HepG2 (cell line): ENCODE data around the gene ZG16. TPM values are rescaled to one million over a fixed set of nuclear protein-coding genes. Genes with fewer than 3 reads are reported as not detected.

Source experiments
- DBP ChIP-seq: sonication (generic); formaldehyde crosslinking; IDR thresholded peaks from 2 replicates; pipeline ENCODE4 v1.4.0; 2020; ENCODE audit warnings: missing genetic modification reagents; ENCODE audit errors: not compliant biosample characterization
- DNMT1 ChIP-seq: sonication (generic); formaldehyde crosslinking; IDR thresholded peaks from 2 replicates; pipeline ENCODE4 v1.5.1; 2020; ENCODE audit warnings: mild to moderate bottlenecking, missing genetic modification reagents
- HMGXB4 ChIP-seq, 2 experiments: sonication (generic) in 1 of 2; formaldehyde crosslinking in 1 of 2; IDR thresholded peaks; 2 replicates each; pipeline versions ENCODE4 v1.4.0 to v1.6.1; 2018 to 2020; ENCODE audit warnings: missing genetic modification reagents in 2 of 2, borderline replicate concordance in 1 of 2, low read depth in 1 of 2, mild to moderate bottlenecking in 1 of 2, missing biosample characterization in 1 of 2
- KDM5B ChIP-seq: sonication (generic); formaldehyde crosslinking; IDR thresholded peaks from 2 replicates; pipeline ENCODE4 v1.4.0; 2020; ENCODE audit warnings: missing genetic modification reagents, mild to moderate bottlenecking, borderline replicate concordance
- NFATC3 ChIP-seq: sonication (generic); formaldehyde crosslinking; IDR thresholded peaks from 2 replicates; pipeline ENCODE4 v1.5.1; 2020; ENCODE audit warnings: mild to moderate bottlenecking, missing genetic modification reagents
- NFE2L1 ChIP-seq: sonication (generic); formaldehyde crosslinking; IDR thresholded peaks from 2 replicates; pipeline ENCODE4 v1.4.0; 2020; ENCODE audit warnings: missing genetic modification reagents, mild to moderate bottlenecking, borderline replicate concordance
- NFYC ChIP-seq: IDR thresholded peaks from 2 replicates; pipeline ENCODE4 v1.6.1; 2016; ENCODE audit warnings: missing genetic modification reagents, missing compliant biosample characterization
- NR0B2 ChIP-seq: sonication (generic); formaldehyde crosslinking; IDR thresholded peaks from 2 replicates; pipeline ENCODE4 v1.4.0; 2020; ENCODE audit warnings: mild to moderate bottlenecking, missing genetic modification reagents
- SALL2 ChIP-seq: sonication (generic); formaldehyde crosslinking; IDR thresholded peaks from 2 replicates; pipeline ENCODE4 v1.8.1; 2023; ENCODE audit warnings: mild to moderate bottlenecking, missing genetic modification reagents, inconsistent platforms
- SAP130 ChIP-seq: IDR thresholded peaks from 2 replicates; pipeline ENCODE4 v1.6.1; 2016; ENCODE audit warnings: low read depth
- SSRP1 ChIP-seq: IDR thresholded peaks from 2 replicates; pipeline ENCODE4 v1.6.1; 2016; ENCODE audit warnings: control low read depth
- TFE3 ChIP-seq: IDR thresholded peaks from 2 replicates; pipeline ENCODE4 v1.6.1; 2016
- ZBTB49 ChIP-seq: sonication (generic); formaldehyde crosslinking; IDR thresholded peaks from 2 replicates; pipeline ENCODE4 v1.4.0; 2020; ENCODE audit warnings: missing genetic modification reagents, borderline replicate concordance
- ZNF274 ChIP-seq: sonication (generic); formaldehyde crosslinking; IDR thresholded peaks from 2 replicates; pipeline ENCODE4 v1.5.1; 2020; ENCODE audit warnings: mild to moderate bottlenecking, missing genetic modification reagents
- ZNF331 ChIP-seq: sonication (generic); formaldehyde crosslinking; IDR thresholded peaks from 2 replicates; pipeline ENCODE4 v1.4.0; 2020; ENCODE audit warnings: missing genetic modification reagents
- ZNF547 ChIP-seq: sonication (generic); formaldehyde crosslinking; IDR thresholded peaks from 2 replicates; pipeline ENCODE4 v1.5.1; 2020; ENCODE audit warnings: mild to moderate bottlenecking, missing genetic modification reagents
- ZNF563 ChIP-seq: sonication (generic); formaldehyde crosslinking; IDR thresholded peaks from 2 replicates; pipeline ENCODE4 v1.8.0; 2022; ENCODE audit warnings: mild to moderate bottlenecking, moderate library complexity, missing genetic modification reagents
- ZNF598 ChIP-seq: sonication (generic); formaldehyde crosslinking; IDR thresholded peaks from 2 replicates; pipeline ENCODE4 v1.5.1; 2020; ENCODE audit warnings: mild to moderate bottlenecking, missing genetic modification reagents, borderline replicate concordance
- ZNF639 ChIP-seq: conservative IDR thresholded peaks from 2 replicates; pipeline ENCODE4 v1.6.1; 2018; ENCODE audit warnings: missing genetic modification reagents
- polyA plus RNA-seq, 8 experiments: library from polyadenylated mRNA; depleted of rRNA in 3 of 8; stranded (reverse) in 7 of 8; unstranded in 1 of 8; fragments of >200 nt; fragmentation: Illumina TruSeq in 4 of 8; extraction: Trizol in 4 of 8; gene quantifications; 2 replicates each; pipeline versions ENCODE4 v1.2.1 to v1.2.3, GENCODE V29; 2011 to 2016; ENCODE audit warnings: low read depth in 4 of 8, missing spikeins in 1 of 8, mixed read lengths in 1 of 8; ENCODE audit not compliant: insufficient read depth in 1 of 8
- total RNA-seq, 5 experiments: library from RNA; depleted of rRNA; stranded (reverse); fragments of >200 nt; fragmentation: Illumina TruSeq; extraction: Trizol; gene quantifications; 2 replicates each; pipeline ENCODE4 v1.2.3, GENCODE V29; 2016; ENCODE audit warnings: low read depth in 1 of 5

The ZG16 gene
- total and polyA plus RNA-seq, 2 of the 13 experiments (the other 11 are each of a cell fraction or from before 2014, with no cell fraction given), result 0.04 to 0.07 TPM

- TF ChIP-seq TFE3, result 0 out of 2 replicates have a peak, but pooled peaks have one; percentile 35
- 0 out of 2 replicates have a peak, but pooled peaks have one; percentile 21 for TF ChIP-seq KDM5B
- TF ChIP-seq DBP (CRISPR knock-in tag), result no peak
- TF ChIP-seq NFYC (CRISPR knock-in tag), result peak; percentile 77
- no peak for TF ChIP-seq NFATC3 (CRISPR knock-in tag)
- TF ChIP-seq DNMT1 (CRISPR knock-in tag), result 0 out of 2 replicates have a peak, but pooled peaks have one; percentile 36
- TF ChIP-seq ZNF331, result 0 out of 2 replicates have a peak, but pooled peaks have one; percentile 17
- TF ChIP-seq SAP130 (CRISPR knock-in tag), result peak; percentile 74
- TF ChIP-seq NFE2L1, result no peak
- TF ChIP-seq ZNF547 (CRISPR knock-in tag), result no peak
- TF ChIP-seq ZNF598, result peak; percentile 73; the same call in 1 of the 2 replicates
- TF ChIP-seq ZNF639 (CRISPR knock-in tag), result peak; percentile 47; the same call in 1 of the 2 replicates
- peak; percentile 89 for TF ChIP-seq ZNF274
- no peak for TF ChIP-seq NR0B2
- TF ChIP-seq HMGXB4 (CRISPR knock-in tag; IDR thresholded peaks at IDR 0.05; ENCODE audit: borderline replicate concordance in 1 of 2, low read depth in 1 of 2), result peak in 1 of 2 experiments; percentile 46; a peak in 2 of 4 replicates
- TF ChIP-seq ZNF563 (CRISPR knock-in tag), result peak; percentile 26
- TF ChIP-seq SALL2, result peak; percentile 87
- TF ChIP-seq ZBTB49, result peak; percentile 75; the same call in 1 of the 2 replicates
- peak; percentile 74; the same call in 1 of the 2 replicates for TF ChIP-seq SSRP1 (CRISPR knock-in tag)
Measured at GRCh38 chr16:29811170-29811895, 33.3 kb downstream of the ZG16 start (continued).
